PC-3 (cell line): Measurements from ENCODE around the gene ADRM1.

Source experiments
- EZH2 ChIP-seq: fragments of 300-600 bp; sonication (generic); IDR thresholded peaks from one replicate; pipeline ENCODE4 v1.6.1; 2017; ENCODE audit warnings: antibody characterized with exemption, mild to moderate bottlenecking, low read length; ENCODE audit not compliant: unreplicated experiment
- EZH2phosphoT487 ChIP-seq: fragments of 300-600 bp; sonication (generic); IDR thresholded peaks from 2 replicates; pipeline ENCODE4 v1.6.1; 2018; ENCODE audit warnings: mild to moderate bottlenecking, antibody characterized with exemption, low read length, borderline replicate concordance
- TF ChIP-seq, protein P1 (sequence below): fragments of 300-600 bp; sonication (generic); conservative IDR thresholded peaks from 2 replicates; pipeline ENCODE4 v1.5.1; 2017; ENCODE audit warnings: antibody characterized with exemption, low read depth, mild to moderate bottlenecking, low read length

DNA sequence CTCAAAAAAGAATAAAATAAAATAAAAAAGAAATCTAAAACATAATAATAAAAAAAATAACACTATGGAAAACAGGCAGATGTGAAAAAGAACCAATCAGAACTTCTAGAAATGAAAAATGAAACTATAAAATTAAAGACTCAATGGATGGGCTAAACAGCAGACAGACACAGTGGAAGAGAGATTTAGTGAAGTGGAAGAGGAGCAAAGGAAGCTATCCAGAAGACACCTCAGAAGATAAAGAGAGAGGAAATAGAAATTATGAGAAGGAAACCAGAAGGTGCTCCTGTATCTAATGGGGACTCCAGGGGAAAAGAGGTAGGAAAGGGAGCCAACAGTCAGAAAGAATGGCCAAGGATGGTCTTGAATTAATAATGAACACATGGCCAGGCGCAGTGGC is 45.8 kb downstream of the ADRM1 start:
- TF ChIP-seq, protein P1, sequence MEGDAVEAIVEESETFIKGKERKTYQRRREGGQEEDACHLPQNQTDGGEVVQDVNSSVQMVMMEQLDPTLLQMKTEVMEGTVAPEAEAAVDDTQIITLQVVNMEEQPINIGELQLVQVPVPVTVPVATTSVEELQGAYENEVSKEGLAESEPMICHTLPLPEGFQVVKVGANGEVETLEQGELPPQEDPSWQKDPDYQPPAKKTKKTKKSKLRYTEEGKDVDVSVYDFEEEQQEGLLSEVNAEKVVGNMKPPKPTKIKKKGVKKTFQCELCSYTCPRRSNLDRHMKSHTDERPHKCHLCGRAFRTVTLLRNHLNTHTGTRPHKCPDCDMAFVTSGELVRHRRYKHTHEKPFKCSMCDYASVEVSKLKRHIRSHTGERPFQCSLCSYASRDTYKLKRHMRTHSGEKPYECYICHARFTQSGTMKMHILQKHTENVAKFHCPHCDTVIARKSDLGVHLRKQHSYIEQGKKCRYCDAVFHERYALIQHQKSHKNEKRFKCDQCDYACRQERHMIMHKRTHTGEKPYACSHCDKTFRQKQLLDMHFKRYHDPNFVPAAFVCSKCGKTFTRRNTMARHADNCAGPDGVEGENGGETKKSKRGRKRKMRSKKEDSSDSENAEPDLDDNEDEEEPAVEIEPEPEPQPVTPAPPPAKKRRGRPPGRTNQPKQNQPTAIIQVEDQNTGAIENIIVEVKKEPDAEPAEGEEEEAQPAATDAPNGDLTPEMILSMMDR: no peak
- TF ChIP-seq EZH2: no peak
- TF ChIP-seq EZH2phosphoT487: no peak
